A172 (cell line): Measurements from ENCODE around the gene PDCL2. TPM values are rescaled to one million over a fixed set of nuclear protein-coding genes. Genes with fewer than 3 reads are reported as not detected.

Source experiments
- DNase-seq: peaks from one replicate; pipeline ENCODE4 v3.0.0-alpha.2; 2015; ENCODE audit warnings: low spot score
- total RNA-seq: library from RNA; depleted of rRNA; stranded (reverse); fragments of >200 nt; shearing (Covaris generic); gene quantifications from 2 replicates; pipeline ENCODE4 v1.2.3, GENCODE V29; 2014; rRNA removed

The PDCL2 gene
- total RNA-seq, 1 experiment from 2014 or later = 2.9 TPM

DNA sequence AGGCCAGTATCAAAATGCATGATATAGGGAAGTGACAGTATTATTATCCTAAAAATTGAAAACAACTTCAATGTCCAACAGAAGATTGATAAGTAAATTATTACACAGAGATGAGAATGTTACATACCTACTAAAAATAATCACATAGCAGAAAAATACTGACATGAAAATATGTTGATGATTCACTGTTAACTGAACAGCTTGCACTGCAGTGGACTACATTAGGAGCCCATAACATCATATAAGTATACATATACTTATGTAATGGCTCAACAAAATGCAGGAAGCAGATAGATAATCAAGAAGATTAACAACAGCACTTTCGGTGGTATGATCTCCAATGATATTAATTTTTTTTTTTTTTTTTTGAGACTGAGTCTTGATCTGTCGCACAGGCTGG is 52.4 kb downstream of the PDCL2 start:
- no peak for DNase-seq

DNA sequence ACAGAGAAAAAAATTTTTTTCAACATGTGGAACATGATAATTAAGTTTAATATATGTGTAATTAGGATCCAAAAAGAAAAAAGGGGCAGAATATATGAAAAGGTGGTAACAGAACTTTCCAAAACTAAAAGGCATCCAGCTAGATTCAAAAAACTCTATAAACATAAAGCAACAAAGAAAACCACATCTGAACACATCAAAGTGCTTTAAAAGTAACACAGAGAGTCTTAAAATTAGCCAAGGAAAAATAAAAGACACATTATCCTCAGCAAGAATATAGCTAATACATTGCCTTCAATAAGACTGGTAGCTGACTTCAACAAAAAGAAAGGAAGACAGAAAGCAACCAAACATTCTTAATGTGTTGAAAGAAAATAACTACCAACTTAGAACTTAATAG is 53.5 kb downstream of the PDCL2 start:
- no peak for DNase-seq

DNA sequence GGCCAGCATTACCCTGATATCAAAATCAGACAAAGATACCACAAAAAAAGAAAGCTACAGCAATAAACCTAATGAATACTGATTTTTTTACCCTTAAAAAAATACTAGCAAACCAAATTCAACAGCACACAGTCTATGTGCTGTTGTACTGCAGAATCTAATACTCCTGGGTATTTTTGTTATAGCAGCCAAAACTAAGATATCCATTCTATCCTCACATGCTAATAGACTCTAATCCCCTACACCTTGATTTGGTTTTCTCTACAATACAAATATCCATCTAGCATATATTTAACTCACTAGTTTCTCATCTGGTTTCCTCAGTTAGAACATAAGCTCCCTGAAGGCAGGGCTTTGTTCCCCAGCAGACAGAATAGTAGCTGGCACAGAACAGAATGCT is 57.7 kb downstream of the PDCL2 start:
- no peak for DNase-seq

DNA sequence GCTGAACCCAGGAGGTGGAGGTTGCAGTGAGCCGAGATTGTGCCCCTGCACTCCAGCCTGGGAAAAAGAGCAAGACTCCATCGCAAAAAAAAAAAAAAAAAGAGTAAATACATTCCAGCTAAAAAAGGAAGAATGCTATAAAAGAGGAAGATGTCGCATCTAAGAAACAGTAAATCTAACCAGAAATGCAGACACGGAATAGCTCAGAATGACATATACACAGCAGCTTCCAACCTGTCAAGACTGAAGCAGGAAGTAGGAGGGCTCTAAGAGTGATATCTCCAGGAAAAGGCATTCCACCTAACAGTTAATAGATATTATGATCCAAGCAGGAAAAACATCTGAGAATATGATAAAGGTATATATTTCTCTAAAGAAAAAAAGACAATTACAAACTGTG is 61.4 kb downstream of the PDCL2 start:
- no peak for DNase-seq

DNA sequence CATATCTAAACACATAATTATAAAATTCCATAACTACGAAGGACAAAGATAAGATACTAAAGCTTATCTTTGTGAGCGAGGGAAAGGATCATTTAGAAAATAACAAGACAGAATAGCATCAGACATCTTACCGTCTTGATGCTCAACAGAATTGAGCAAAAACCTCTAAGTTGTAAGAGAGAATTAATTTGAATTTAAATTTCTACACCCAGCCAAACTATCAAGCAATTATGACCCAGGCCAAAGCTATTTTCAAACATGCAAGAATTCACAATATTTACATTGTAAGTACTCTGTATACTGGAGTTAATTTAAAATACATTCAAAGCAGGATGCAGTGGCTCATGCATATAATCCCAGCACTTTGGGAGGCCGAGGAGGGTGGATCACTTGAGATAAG is 61.9 kb downstream of the PDCL2 start:
- no peak for DNase-seq

DNA sequence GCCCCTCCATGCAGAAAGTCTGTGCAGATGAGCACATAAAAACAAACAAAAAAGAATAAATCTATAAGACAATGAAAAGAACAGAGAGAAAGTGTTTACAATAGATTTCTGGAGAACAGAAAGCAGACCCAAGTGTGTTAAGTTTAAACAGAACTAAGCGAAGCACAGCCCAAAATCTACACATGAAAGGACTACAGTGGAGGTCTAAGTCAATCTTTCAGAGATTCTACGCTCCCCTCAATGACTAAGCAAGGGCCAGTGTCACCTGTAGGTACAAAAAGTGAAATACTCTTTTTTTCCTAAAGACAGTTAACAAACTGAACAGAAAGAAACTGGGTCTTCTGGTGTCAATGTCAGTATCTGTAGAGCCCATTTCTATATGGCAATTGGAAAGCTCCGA is 63.6 kb downstream of the PDCL2 start:
- no peak for DNase-seq

DNA sequence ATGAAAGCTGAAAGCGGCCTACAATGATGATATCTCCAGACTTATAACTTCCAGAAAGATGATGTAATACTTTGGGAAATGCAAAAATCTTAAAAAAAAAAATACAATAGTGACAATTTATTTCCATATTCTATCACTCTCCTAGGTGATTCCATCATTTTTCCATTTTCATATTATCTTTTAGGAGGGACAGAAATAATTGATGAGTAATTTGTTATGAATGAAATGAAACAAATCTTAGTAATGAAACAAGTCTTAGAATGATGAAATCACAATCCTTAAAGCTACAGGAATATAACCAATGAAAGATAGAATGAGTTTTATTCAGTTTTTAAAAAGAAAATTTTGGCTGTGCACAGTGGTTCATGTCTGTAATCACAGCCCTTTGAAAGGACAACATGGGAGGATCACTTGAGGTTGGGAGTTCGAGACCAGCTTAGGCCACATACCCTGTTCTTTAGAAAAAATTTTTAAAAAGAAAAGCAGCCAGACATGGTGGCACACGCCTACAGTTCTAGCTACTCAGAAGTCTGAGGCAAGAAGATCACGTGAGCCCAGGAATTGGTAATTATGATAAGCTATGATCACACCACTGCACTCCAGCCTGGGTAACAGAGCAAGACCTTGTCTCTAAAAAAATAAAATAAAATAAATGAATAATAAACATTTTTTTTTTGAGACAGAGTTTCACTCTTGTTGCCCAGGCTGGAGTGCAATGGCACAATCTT is 67.0 kb downstream of the PDCL2 start:
- DNase-seq = no peak

DNA sequence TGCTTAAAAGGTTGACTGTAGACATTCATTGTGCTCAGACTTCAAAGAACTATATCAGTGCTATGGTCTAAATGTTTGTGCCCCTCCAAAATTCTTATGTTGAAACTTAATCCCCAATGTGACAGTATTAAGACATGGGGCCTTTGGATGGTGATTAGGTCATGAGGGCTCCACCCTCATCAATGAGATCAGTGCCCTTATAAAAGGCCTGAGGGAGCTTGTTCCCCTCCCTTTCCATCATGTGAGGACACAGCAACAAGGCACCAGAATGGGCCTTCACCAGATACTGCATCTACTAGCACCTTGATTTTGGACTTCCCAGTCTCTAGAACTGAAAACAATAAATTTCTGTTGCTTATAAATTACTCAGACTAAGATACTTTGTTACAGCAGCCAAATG is 73.6 kb downstream of the PDCL2 start:
- DNase-seq = no peak

DNA sequence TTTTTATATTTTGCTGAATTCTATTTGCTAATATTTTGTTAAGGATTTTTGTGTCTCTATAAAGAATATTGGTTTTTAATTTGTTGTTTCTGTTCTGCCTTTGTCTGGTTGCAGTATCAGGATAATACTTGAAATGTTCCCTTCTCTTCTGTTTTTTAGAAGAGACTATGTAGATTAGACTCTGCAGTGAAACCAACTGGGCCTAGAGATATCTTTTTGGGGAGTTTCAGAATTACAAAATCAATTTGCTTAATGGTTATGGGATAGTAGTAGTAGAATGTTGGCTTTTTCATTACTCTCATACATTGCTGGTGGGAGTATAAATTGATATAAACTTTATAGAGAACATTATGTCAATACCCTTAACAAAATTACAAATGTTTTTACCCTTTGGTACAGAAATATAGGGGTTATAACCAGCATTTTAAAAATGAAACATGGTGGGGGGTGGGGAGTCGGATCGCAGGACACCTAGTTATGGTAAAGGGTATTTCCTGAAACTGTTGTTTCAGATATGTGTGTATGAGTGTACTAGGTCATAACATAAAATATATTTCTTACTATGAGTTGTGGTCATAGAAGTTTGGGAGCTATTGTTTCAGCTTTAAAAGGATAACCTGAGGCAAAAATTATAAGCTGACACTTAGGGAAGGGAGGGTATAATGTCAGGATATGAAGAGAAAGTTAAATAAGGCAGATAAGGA is 74.4 kb downstream of the PDCL2 start:
- DNase-seq = no peak

DNA sequence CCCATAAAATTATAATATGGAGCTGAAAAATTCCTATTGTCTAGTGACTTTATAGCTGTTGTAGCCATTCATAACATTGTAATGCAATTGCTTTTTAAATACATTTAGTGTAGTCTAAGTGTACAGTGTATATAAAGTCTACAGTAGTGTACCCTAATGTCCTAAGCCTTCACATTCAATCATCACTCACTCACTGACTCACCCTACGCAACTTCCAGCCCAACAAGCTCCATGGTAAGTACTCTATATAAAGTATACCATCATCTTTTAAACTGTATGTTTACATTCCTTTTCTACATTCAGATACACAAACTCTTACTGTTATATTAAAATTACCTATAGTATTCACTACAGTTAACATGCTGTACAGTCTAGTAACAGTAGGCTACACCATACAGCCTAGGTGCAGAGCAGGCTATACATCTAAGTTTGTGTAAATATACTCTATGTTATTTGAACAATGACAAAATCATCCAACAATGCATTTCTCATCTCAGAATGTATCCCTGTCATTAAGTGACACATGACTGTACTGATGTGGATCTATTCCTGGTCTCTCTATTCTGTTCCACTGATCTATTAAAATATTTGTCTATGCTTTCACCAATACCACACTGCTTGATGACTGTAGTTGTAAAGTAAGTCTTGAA is 79.0 kb downstream of the PDCL2 start:
- DNase-seq = no peak

DNA sequence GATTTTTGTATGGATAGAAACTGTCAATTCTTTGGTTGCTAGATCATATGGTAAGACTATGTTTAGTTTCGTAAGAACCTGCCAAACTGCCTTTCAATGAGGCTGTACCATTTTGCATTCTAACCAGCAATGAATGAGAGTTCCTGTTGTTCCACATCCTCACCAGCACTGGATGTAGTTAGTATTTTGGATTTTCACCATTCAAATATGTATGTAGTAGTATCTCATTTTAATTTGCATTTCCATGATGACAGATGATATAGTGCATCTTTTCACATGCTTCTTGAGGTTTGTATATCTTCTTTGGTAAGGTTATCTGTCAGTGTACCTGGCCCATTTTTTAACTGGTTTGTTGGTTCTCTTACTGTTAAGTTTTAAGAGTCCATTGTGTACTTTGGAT is 80.0 kb downstream of the PDCL2 start:
- DNase-seq = no peak

DNA sequence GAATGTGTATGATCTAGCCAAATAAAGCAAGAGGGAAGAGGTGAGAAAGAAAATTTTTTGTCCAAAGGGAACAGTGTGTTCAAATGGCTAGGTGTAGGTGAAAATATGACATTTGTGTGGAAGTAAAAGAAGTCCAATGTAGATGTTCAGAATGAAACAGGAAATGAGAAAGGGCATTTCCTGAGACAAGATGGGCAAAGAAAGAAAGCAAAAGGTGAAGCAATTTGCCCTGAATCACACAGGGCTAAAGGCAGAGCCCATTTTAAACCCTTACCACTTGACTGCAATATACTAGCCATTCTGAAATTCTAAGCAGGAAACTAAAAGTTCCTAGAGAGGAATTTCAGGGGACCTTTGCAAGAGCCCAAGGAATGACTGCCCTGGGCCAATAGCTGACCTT is 81.4 kb downstream of the PDCL2 start:
- no peak for DNase-seq

DNA sequence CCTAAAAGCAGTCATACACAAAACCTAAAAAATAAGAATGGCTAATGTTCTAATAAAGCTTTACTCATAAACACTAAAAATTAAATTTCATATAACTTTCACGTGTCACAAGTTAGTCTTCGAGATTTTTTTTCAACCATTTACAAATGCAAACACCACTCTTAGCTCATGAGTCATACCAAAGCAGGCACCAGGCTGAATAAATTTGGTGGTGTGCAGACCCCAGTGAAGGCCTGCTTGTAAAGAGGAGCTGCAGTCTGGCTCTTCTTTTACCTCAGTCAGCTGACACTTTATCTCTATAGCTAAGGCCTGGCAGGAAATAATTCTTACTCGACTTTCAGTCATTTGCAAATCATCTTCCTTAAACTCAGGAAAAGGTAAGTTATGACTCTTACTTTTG is 82.8 kb downstream of the PDCL2 start:
- DNase-seq = no peak

DNA sequence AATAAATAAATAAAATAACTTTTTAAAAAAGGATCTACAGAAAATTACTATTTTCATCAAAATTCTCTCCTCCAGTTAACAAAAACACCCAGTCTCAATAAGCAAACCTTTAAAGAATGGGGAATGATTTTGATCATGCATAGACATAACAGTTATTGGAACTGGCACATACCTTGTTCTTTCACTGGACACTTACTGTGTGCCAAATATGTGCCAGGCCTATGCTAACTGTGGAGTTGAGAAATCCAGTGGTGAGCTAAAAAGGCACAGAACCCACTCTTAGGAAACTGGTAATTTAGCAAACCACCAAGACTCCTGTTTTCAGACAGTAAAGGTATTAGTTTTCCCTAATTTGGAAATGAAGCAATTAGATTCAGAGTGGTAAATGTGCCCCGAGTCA is 84.4 kb downstream of the PDCL2 start:
- no peak for DNase-seq

Other genes starting within 250 kb of the PDCL2 start
- 8.4 and 18.4 TPM in 2 replicates for gene SRD5A3, start 246.0 kb downstream of the PDCL2 start, total RNA-seq
- gene TMEM165, start 196.3 kb downstream of the PDCL2 start, total RNA-seq = 109 and 112 TPM in 2 replicates
- 33.8 and 35.1 TPM in 2 replicates for gene CLOCK, start 45.3 kb downstream of the PDCL2 start, total RNA-seq
- 38.9 and 55.0 TPM in 2 replicates for gene NMU, start 44.1 kb upstream of the PDCL2 start, total RNA-seq
- gene EXOC1L, start 227.5 kb upstream of the PDCL2 start, total RNA-seq = not detected in 2 replicates